Measurements from ENCODE around the gene COLEC12.

GRCh38 chr18:373780-374179, 126.7 kb downstream of the COLEC12 start:
- TF ChIP-seq POLR2A (IDR thresholded peaks at IDR 0.05; ENCODE audit: low read length) (no peak), GATA1 (IDR thresholded peaks at IDR 0.05; ENCODE audit: low read depth, low read length) (no peak)
